Tibial nerve (tissue), 4 donors: ENCODE results near the gene STRADB. TPM values are rescaled to one million over a fixed set of nuclear protein-coding genes. Genes with fewer than 3 reads are reported as not detected.

Source experiments
- DNase-seq, 2 donors: peaks; one replicate each; pipeline ENCODE4 v3.0.0-alpha.2; 2019; ENCODE audit warnings: low spot score in 2 of 2
- H3K27ac ChIP-seq, 4 donors: fragments of 200-600 bp; sonication (generic) in 3 of 4; one replicate each; pipeline ENCODE4 v1.5.1; 2017 to 2019; ENCODE audit warnings: mild to moderate bottlenecking in 1 of 4
- H3K27me3 ChIP-seq, 2 donors: fragments of 200-600 bp; sonication (generic) in 1 of 2; one replicate each; pipeline versions ENCODE4 v1.5.1 to v1.6.0; 2017 to 2019
- H3K36me3 ChIP-seq, 3 donors: fragments of 200-600 bp; sonication (generic); one replicate each; pipeline ENCODE4 v1.5.1; 2018 to 2019
- H3K4me1 ChIP-seq, 4 donors: fragments of 200-600 bp; sonication (generic) in 3 of 4; one replicate each; pipeline ENCODE4 v1.5.1; 2017 to 2019
- H3K4me3 ChIP-seq, 4 donors: fragments of 200-600 bp; sonication (generic) in 3 of 4; one replicate each; pipeline ENCODE4 v1.5.1; 2017 to 2019; ENCODE audit warnings: mild to moderate bottlenecking in 1 of 4, moderate library complexity in 1 of 4
- H3K9me3 ChIP-seq, 4 donors: fragments of 200-600 bp; sonication (generic) in 3 of 4; one replicate each; pipeline ENCODE4 v1.5.1; 2017 to 2019
- CTCF ChIP-seq, 5 experiments: fragments of 200-600 bp in 3 of 5; fragments of 450-650 bp in 2 of 5; sonication (generic) in 3 of 5; IDR thresholded peaks; one replicate each; pipeline ENCODE4 v1.5.1; 2016 to 2019; ENCODE audit warnings: antibody characterized with exemption in 5 of 5, mild to moderate bottlenecking in 3 of 5, moderate library complexity in 2 of 5
- EP300 ChIP-seq, 2 donors: sonication (generic); formaldehyde crosslinking; IDR thresholded peaks; one replicate each; pipeline ENCODE4 v1.6.1; 2017; ENCODE audit warnings: antibody characterized with exemption in 2 of 2, mild to moderate bottlenecking in 1 of 2
- POLR2A ChIP-seq, 2 donors: fragments of 450-650 bp; IDR thresholded peaks; one replicate each; pipeline ENCODE4 v1.6.1; 2017; ENCODE audit warnings: antibody characterized with exemption in 2 of 2, mild to moderate bottlenecking in 2 of 2, moderate library complexity in 2 of 2
- WGBS, 2 donors: methylation state at CpG; one replicate each; pipeline ENCODE4 v1.1.5; 2018; 5-methylcytosine and 5-hydroxymethylcytosine counted together
- total RNA-seq, 4 donors: library from RNA; depleted of rRNA; stranded (reverse); fragments of >200 nt; gene quantifications; one replicate each; pipeline ENCODE4 v1.1.0, GENCODE V29; 2016

The STRADB gene
- total RNA-seq, 4 donors from 2014 or later, result 12.6 to 24.9 (median 20.0) TPM

- TF ChIP-seq POLR2A (IDR thresholded peaks at IDR 0.05), result no peak
- TF ChIP-seq CTCF (IDR thresholded peaks at IDR 0.05), result no peak
- TF ChIP-seq EP300 (IDR thresholded peaks at IDR 0.05), result no peak
- Histone ChIP-seq H3K4me3 (peak overlapping the region in 1 of 4 donors; percentile 78), H3K4me1 (peaks cover 0 to 40% (median 16%) of the 10 kb centered on the region in 4 donors), H3K27me3 (no peaks in the 10 kb centered on the region), H3K36me3 (peaks cover 0 to 13% (median 0%) of the 10 kb centered on the region in 3 donors), H3K9me3 (no peaks in the 10 kb centered on the region), H3K27ac (no peak overlapping the region)
- 85 to 86% methylated on average over 6 of the region's 6 CpGs for WGBS, 2 donors
- DNase-seq, result no peak
These were observed 1.5 kb downstream of the STRADB start for GRCh38 chr2:201452922-201453643.

GRCh38 chr2:201458381-201458780, 6.8 kb downstream of the STRADB start:
- no peak for DNase-seq
- Histone ChIP-seq H3K27me3 (no peaks in the 10 kb centered on the region), H3K27ac (no peak overlapping the region), H3K4me1 (peaks cover 0 to 5% (median under 1%) of the 10 kb centered on the region in 4 donors), H3K4me3 (no peak overlapping the region), H3K9me3 (peaks cover 0 to 5% (median 0%) of the 10 kb centered on the region in 4 donors), H3K36me3 (peaks cover 0 to 63% (median 0%) of the 10 kb centered on the region in 3 donors)
- TF ChIP-seq EP300 (IDR thresholded peaks at IDR 0.05), result no peak
- TF ChIP-seq CTCF (IDR thresholded peaks at IDR 0.05), result no peak
- TF ChIP-seq POLR2A (IDR thresholded peaks at IDR 0.05), result no peak

DNA sequence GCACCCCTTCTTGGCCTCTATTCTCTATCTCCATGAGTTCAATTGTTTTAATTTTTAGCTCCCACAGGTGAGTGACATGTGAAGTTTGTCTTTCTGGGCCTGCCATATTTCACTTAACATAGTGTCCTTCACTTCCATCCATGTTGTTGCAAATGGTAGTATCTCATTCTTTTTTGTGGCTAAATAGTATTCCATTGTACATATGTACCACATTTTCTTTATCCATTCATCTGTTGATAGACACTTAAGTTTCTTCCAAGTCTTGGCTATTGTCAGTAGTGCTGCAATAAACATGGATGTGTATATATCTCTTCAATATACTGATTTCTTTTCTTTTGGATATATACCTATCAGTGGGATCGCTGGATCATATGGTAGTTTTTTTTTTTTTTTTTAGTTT, 9.0 kb downstream of the STRADB start:
- Histone ChIP-seq H3K27me3 (no peaks in the 10 kb centered on the region), H3K9me3 (peaks cover 0 to 5% (median 0%) of the 10 kb centered on the region in 4 donors), H3K4me3 (no peak overlapping the region), H3K4me1 (peaks cover 0 to 8% (median 0%) of the 10 kb centered on the region in 4 donors), H3K27ac (no peak overlapping the region), H3K36me3 (peaks cover 0 to 85% (median 0%) of the 10 kb centered on the region in 3 donors)
- WGBS, 2 donors, result 97 to 100% methylated on average over 1 of the region's 1 CpG
- no peak for TF ChIP-seq EP300 (IDR thresholded peaks at IDR 0.05)
- no peak for TF ChIP-seq POLR2A (IDR thresholded peaks at IDR 0.05)
- TF ChIP-seq CTCF (IDR thresholded peaks at IDR 0.05), result no peak
- no peak for DNase-seq

- Histone ChIP-seq H3K4me3 (no peak overlapping the region), H3K9me3 (peaks cover 0 to 5% (median 0%) of the 10 kb centered on the region in 4 donors), H3K36me3 (peaks cover 0 to 90% (median 0%) of the 10 kb centered on the region in 3 donors), H3K27me3 (no peaks in the 10 kb centered on the region), H3K4me1 (peaks cover 0 to 11% (median 0%) of the 10 kb centered on the region in 4 donors), H3K27ac (no peak overlapping the region)
- DNase-seq, result no peak
- TF ChIP-seq CTCF (IDR thresholded peaks at IDR 0.05) (no peak), POLR2A (IDR thresholded peaks at IDR 0.05) (no peak), EP300 (IDR thresholded peaks at IDR 0.05) (no peak)
- WGBS, 2 donors, result 50 to 90% methylated on average over 1 of the region's 1 CpG
These were observed 13.0 kb downstream of the STRADB start for GRCh38 chr2:201464547-201464946.

DNA sequence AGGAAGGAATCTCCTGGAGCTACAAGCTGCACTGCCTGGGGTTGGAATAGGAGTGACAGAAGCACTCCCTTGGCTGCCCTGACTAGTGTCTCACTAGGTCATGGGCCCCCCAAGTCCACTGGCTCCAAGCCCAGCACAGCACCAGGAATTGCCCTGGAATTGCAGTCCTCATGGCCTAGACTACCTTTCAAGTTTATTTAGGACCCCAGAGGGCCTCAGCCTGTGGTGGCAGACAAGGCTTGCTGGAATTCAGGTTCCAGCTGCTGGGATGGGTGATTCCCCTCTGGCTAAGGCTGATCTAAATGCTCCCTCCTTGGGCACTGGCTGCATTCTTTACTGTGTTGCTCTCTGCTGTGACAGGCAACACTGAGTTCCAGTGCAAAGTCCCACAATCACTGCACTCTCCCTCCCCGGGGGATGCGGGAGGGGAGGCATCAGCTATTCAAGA, 14.0 kb downstream of the STRADB start:
- peaks cover 0 to 11% (median 0%) of the 10 kb centered on the region in 4 donors for H3K4me1 ChIP-seq
- no peak for TF ChIP-seq EP300 (IDR thresholded peaks at IDR 0.05)
- TF ChIP-seq POLR2A (IDR thresholded peaks at IDR 0.05), result no peak
- no peak for TF ChIP-seq CTCF (IDR thresholded peaks at IDR 0.05)
- WGBS, 2 donors, result 71 to 88% methylated on average over 2 of the region's 2 CpGs
- DNase-seq, result peak in 1 of 2 donors; percentile 13
- peaks cover 0 to 89% (median 0%) of the 10 kb centered on the region in 3 donors for H3K36me3 ChIP-seq
- peaks cover 0 to 5% (median 0%) of the 10 kb centered on the region in 4 donors for H3K9me3 ChIP-seq
- no peaks in the 10 kb centered on the region for H3K27me3 ChIP-seq
- H3K27ac ChIP-seq, result peak overlapping the region in 3 of 4 donors; percentile 0 to 41 (median 35)
- no peak overlapping the region for H3K4me3 ChIP-seq
